SK-N-SH treated with all-trans-retinoic acid at 6 μM for 48 hours (cell line): ENCODE measurements around the gene EHMT2.

Experiments
- ATAC-seq: fragments of 200-7000 bp; cut with Tn5 transposase; 3 replicates; pipeline ENCODE4 v1.9.1; 2020; ENCODE audit warnings: mild to moderate bottlenecking, moderate library complexity
- ARNTL ChIP-seq: fragments of 450-650 bp; formaldehyde crosslinking; IDR thresholded peaks from 2 replicates; pipeline ENCODE4 v1.5.0; 2020; ENCODE audit warnings: low read depth, mild to moderate bottlenecking, moderate library complexity, borderline replicate concordance
- BACH2 ChIP-seq: fragments of 250-450 bp; sonication (Bioruptor Pico); IDR thresholded peaks from 2 replicates; pipeline ENCODE4 v1.9.0; 2021; ENCODE audit warnings: mild to moderate bottlenecking, borderline replicate concordance
- CREB5 ChIP-seq: fragments of 250-450 bp; sonication (Bioruptor Pico); IDR thresholded peaks from 2 replicates; pipeline ENCODE4 v1.5.1; 2020; ENCODE audit warnings: low read depth, mild to moderate bottlenecking, moderate library complexity
- CSDC2 ChIP-seq: fragments of 250-450 bp; sonication (Bioruptor Pico); IDR thresholded peaks from 2 replicates; pipeline ENCODE4 v1.5.0; 2020; ENCODE audit warnings: mild to moderate bottlenecking, moderate library complexity
- CSRNP3 ChIP-seq: fragments of 250-450 bp; sonication (Bioruptor Pico); IDR thresholded peaks from 2 replicates; pipeline ENCODE4 v1.5.1; 2021; ENCODE audit warnings: mild to moderate bottlenecking, moderate library complexity
- ESRRG ChIP-seq: fragments of 250-450 bp; sonication (Bioruptor Pico); IDR thresholded peaks from 2 replicates; pipeline ENCODE4 v1.6.1; 2021; ENCODE audit warnings: mild to moderate bottlenecking
- GLIS3 ChIP-seq: fragments of 250-450 bp; sonication (Bioruptor Pico); IDR thresholded peaks from 2 replicates; pipeline ENCODE4 v1.5.0; 2020; ENCODE audit warnings: mild to moderate bottlenecking, moderate library complexity
- ISL1 ChIP-seq: fragments of 250-450 bp; sonication (Bioruptor Pico); IDR thresholded peaks from 2 replicates; pipeline ENCODE4 v2.1.2; 2022; ENCODE audit warnings: mild to moderate bottlenecking, moderate library complexity
- OSR1 ChIP-seq: fragments of 250-450 bp; sonication (Bioruptor Pico); IDR thresholded peaks from 2 replicates; pipeline ENCODE4 v1.8.0; 2022; ENCODE audit warnings: moderate library complexity, mild to moderate bottlenecking, inconsistent platforms
- POU6F1 ChIP-seq: fragments of 250-450 bp; sonication (Bioruptor Pico); IDR thresholded peaks from 2 replicates; pipeline ENCODE4 v1.8.0; 2021; ENCODE audit warnings: low read depth, mild to moderate bottlenecking, moderate library complexity, borderline replicate concordance
- RARB ChIP-seq: fragments of 250-450 bp; sonication (Bioruptor Pico); IDR thresholded peaks from 2 replicates; pipeline ENCODE4 v1.8.0; 2021; ENCODE audit warnings: mild to moderate bottlenecking, moderate library complexity
- TCF4 ChIP-seq: fragments of 250-450 bp; sonication (Bioruptor Pico); IDR thresholded peaks from 2 replicates; pipeline ENCODE4 v1.8.0; 2021; ENCODE audit warnings: mild to moderate bottlenecking, moderate library complexity, borderline replicate concordance
- TSHZ2 ChIP-seq: fragments of 250-450 bp; sonication (Bioruptor Pico); IDR thresholded peaks from 2 replicates; pipeline ENCODE4 v1.5.0; 2020; ENCODE audit warnings: mild to moderate bottlenecking, moderate library complexity
- ZFP3 ChIP-seq: fragments of 250-450 bp; sonication (Bioruptor Pico); IDR thresholded peaks from 2 replicates; pipeline ENCODE4 v1.5.0; 2020; ENCODE audit warnings: mild to moderate bottlenecking, moderate library complexity
- ZFP30 ChIP-seq: fragments of 450-650 bp; formaldehyde crosslinking; IDR thresholded peaks from 2 replicates; pipeline ENCODE4 v1.5.0; 2022; ENCODE audit warnings: mild to moderate bottlenecking, moderate library complexity
- ZNF565 ChIP-seq: fragments of 450-650 bp; formaldehyde crosslinking; conservative IDR thresholded peaks from 2 replicates; pipeline ENCODE4 v1.5.0; 2020; ENCODE audit warnings: low read depth, mild to moderate bottlenecking, moderate library complexity
- ZNF70 ChIP-seq: fragments of 450-650 bp; formaldehyde crosslinking; IDR thresholded peaks from 2 replicates; pipeline ENCODE4 v1.5.0; 2020; ENCODE audit warnings: mild to moderate bottlenecking, moderate library complexity
- ZNF8 ChIP-seq: fragments of 450-650 bp; formaldehyde crosslinking; IDR thresholded peaks from 2 replicates; pipeline ENCODE4 v1.5.0; 2020; ENCODE audit warnings: mild to moderate bottlenecking, moderate library complexity

Gene EHMT2

GRCh38 chr6:31927863-31928671 lies 30.6 kb upstream of the EHMT2 start:
- ATAC-seq = no peak
- TF ChIP-seq RARB = no peak
- no peak for TF ChIP-seq CREB5 (CRISPR knock-in tag)
- TF ChIP-seq ESRRG (CRISPR knock-in tag) = no peak
- no peak for TF ChIP-seq POU6F1 (CRISPR knock-in tag)
- no peak for TF ChIP-seq ZFP3 (CRISPR knock-in tag)
- TF ChIP-seq BACH2 (CRISPR knock-in tag) = no peak
- TF ChIP-seq GLIS3 = no peak
- TF ChIP-seq ZFP30 (CRISPR knock-in tag) = no peak
- TF ChIP-seq TSHZ2 (CRISPR knock-in tag) = no peak
- no peak for TF ChIP-seq ISL1 (CRISPR knock-in tag)
- no peak for TF ChIP-seq OSR1
- TF ChIP-seq CSDC2 (CRISPR knock-in tag) = no peak
- no peak for TF ChIP-seq TCF4 (CRISPR knock-in tag)
- TF ChIP-seq ZNF70 (CRISPR knock-in tag) = no peak
- TF ChIP-seq ARNTL (CRISPR knock-in tag) = no peak

- ATAC-seq = no peak; the same call in 2 of the 3 replicates
- TF ChIP-seq ZFP30 (CRISPR knock-in tag) (no peak), TCF4 (CRISPR knock-in tag) (no peak), CSDC2 (CRISPR knock-in tag) (no peak), ARNTL (CRISPR knock-in tag) (no peak), POU6F1 (CRISPR knock-in tag) (no peak), CREB5 (CRISPR knock-in tag) (no peak), ZNF565 (CRISPR knock-in tag) (no peak), GLIS3 (no peak), TSHZ2 (CRISPR knock-in tag) (no peak), CSRNP3 (no peak), ESRRG (CRISPR knock-in tag) (no peak), ZNF8 (CRISPR knock-in tag) (no peak)
Observed at GRCh38 chr6:31927242-31927862, 29.9 kb upstream of the EHMT2 start, which contains the start of gene C2. Gene C2 (plus strand): TSS chr6:31927717. CDS start chr6:31927753, 36 bp downstream.
